ENCODE measurements around the gene KANK2.
"Not testable (repeated sequence)": the region's sequence is repeated elsewhere in the genome, so short reads cannot be mapped to it uniquely, and the experiment has no call there.

Gene KANK2

DNA sequence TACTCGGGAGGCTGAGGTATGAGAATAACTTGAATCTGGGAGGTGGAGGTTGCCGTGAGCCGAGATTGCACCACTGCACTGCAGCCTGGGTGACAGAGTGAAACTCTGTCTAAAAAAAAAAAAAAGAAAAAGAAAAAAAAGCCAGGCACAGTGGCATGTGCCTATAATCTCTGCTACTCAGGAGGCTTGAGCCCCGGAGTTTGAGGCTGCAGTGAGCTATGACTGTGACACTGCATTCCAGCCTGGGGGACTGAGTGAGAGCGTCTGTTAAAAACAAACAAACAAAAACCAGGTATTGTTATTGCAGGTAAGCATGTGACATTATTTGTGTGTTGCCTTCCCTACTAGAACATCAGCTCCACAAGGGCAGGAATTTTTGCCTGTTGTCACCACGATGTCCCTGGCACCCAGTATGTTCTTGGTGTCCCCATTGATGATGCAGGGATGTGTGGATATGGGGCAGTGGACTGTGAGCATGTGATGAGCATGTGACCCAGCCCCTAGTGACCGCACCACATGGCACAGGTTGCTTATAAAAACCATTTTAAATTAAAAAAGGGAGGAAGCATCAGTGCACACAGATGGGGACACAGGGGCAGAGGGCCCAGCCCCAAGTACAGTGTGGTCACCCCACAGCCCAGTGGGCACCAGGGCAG is 1.6 kb upstream of the KANK2 start:
- DNase-seq = no peak

DNA sequence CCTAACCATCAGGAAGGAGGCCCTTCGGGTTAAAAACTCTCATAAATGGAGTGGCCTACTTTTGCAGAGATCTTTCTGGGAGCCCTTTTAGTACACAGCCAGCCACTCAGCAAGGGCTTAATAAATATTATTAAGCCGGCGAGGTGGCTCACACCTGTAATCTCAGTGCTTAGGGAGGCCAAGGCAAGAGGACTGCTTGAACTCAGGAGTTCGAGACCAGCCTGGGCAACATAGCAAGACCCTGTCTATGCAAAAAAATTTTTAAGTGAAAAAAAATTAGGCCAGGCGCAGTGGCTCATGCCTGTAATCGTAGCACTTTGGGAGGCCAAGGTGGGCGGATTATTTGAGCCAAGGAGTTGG is 810 bp upstream of the KANK2 start:
- DNase-seq = no peak

DNA sequence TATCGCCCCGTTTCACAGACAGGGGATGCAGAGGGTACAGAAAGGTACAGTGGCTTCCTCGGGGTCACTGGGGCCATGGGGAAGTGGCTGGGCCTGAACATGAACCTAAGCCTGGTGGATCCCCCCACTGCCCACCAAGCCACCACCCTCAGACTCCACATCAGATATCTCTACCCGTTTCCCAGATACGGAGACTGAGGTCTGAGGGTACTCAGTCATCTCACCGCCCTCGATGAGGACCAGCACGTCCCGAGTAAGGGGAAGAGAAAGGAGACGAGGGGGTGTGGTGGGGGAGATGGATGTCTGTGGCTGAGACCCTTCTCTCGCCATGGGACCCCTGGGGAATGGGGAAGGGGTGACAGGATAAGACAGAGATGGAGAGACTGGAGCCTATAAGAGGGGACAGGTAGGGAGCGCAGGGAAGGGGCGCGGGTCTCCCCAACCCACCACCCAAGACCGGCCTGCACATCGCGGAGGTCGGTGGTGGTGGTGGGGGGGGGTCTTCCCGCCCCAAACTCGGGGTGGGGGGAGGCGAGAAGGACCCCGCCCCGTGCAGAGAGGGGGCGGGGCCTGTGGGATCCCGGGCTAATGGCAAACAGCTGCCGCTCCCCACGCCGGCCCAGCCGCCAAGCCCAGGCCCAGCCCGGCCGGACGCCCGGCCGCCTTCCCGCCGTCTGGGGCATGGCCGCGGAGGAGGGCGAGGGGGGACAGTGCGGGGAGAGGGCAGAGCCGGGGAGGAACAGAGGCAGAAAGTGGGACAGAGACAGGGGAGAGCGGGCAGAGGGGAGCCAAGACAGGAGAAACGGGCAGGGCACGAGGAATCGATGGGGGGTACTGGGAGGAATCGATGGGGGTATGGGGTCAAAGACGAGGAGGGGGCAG is 698 bp downstream of the KANK2 start:
- peak in 4 of 58 donors; percentile 16 to 38 (median 25) for DNase-seq

DNA sequence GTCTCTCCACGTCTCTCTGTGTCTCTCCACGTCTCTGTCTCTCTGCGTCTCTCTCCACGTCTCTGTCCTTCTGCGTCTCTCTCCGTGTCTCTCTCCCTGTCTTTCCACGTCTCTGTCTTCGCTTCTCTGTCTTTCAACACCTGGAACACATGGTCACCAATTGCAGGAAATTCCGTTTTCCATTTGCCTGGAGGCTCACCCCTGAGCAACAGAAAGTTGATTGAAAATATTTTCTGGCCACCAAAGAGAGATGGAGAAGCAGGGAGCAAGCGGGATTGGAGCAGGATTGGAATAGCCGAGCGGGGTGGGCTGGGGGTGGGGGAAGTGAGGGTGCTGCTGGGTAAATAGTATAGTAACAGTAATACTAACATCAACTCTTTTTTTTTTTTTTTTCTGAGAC is 1.7 kb downstream of the KANK2 start:
- DNase-seq = no peak

DNA sequence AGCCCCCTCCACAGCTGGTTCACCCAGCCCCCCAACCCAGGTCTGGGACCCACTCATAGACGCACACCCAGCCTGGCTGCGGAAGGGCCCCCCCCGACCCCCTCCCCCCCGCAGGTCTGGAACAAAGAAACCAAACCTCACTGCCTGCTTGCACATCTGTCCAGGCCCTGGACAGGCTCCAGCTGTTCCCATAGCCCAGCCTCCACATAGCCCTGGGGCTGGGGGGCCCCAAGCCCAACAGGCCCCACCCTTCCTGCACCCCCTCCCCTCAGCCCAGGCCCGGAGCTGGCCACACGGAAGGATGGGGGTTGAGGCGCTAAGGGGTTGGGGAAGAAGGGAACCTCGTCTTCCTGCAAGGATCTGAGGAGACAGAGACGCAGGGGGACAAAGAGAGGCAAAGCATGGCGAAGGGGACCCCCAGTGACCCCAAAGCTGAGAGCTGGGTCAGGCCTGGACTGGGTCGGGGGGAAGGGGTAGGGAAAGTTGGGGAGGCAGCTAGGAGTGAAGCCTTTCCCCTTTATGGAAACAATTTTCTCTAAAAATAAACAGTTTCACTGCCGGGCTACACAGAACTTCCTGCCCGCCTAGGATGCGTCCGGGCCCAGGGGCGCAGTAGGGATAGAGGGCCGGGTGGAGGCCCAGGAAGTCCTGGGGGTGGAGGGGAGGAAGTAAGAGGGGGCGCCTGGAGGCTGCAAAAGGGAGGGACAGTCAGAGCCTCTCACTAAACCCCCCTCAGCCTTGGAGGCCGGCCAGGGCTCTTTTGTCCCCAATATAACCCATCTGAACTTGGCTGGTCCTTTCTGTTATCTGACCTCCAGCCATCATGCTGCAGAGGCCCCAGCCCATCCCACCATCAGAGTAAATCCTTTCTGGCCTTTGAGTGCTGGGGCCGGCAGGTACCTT is 2.4 kb downstream of the KANK2 start:
- DNase-seq = no peak

DNA sequence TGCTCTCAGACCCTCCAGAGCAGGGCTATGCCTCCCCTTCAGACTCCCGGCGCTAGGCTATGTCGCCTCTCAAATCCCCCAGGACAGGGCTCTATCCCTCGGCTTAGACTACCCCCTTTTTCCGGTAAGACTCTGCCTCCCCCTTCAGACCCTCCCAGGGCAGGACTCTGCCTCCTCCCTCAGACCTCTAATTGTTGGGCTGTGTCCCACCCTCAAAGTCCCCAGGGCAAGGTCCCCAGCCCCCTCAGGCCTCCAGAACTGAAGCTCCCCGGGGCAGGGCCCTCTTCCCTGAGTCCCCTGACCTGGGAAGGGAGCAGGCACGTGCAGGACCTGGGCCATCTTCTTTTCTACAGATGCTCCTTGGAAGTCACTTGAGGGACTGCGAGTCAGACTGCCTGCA is 3.2 kb downstream of the KANK2 start:
- DNase-seq = no peak

DNA sequence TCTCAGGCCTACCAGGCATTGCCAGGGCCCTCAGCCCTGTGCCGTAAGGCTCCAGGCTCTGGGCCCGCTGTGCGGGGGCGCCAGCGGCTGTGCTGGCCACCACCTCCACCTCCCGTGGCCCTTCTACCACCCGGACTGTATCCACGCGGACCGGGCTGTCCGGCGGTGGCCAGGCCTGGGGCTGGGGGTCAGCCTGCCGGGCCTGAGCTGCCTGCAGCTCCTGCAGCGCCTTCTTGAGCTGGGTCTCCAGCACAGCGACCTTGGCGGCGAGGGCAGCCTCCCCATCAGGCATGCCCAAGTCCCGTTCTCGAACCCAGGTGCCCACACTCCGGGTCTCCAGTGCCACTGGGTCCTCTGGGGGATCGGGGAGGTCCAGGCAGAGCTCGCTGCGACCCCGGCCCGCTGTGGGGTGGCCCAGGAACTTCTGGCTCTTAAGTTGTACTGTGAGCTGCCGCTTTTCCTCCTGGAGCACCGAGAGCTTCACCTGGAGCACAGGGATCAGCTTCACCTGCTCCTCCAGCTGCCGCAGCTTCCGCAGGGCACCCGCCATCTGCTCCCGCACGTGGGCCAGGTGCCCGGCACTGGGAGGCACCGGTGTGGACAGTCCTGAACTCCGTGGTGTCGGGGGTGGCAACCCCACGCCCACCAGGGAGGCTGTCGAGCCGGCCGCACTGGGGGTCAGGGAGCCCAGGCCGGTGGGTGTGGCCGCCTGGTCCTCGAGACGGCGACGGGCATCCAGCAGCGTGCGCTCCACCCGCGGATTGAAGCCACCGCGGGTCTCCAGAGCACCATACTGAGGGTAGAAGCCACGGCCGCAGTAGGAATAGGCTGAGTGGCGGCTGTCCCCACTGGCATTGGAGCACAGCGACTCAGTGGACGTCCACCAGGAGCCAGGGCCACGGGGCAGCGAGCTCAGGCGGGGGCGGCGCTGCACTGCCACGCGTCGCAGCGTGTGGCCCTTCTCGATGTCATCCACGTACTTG is 4.1 kb downstream of the KANK2 start:
- no peak for DNase-seq

DNA sequence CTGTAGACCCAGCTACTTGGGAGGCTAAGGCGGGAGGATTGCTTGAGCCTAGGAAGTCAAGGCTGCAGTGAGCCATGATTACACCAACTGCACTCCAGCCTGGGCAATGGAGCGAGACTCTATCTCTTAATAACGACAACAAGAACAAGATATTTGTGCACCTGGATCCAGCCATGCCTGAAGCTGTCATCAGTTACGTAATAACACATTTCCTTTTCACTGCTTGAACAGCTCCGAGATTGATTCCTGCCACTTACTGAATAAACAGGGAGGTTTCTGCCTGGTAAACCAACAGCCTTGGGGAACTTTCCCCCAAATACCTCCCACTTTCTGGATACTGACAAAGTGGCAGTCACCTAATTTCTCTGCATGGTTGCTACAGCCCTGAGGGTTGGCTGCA is 5.4 kb downstream of the KANK2 start:
- DNase-seq = no peak

DNA sequence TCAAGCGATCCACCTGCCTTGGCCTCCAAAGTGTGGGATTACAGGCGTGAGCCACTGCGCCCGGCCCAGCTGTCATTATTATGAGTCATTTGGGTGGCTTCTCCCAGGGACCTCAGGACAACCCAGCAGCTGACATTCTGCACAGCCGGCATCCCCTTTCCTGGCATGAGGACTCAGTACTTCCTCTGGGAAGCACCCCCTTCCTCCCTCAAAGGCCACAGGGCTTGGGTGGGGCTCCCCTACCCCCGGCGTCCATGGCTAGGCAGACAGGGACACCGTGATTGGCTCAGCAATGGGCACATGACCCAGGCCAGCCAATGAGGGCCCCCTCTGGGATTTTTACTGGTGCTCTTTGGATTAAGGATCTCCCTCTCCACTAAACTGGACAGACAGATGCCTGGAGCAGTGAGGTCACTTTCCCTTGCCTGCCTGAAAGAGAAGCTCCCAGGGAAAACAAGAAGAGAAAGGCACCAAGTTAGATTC is 6.0 kb downstream of the KANK2 start:
- DNase-seq = no peak

DNA sequence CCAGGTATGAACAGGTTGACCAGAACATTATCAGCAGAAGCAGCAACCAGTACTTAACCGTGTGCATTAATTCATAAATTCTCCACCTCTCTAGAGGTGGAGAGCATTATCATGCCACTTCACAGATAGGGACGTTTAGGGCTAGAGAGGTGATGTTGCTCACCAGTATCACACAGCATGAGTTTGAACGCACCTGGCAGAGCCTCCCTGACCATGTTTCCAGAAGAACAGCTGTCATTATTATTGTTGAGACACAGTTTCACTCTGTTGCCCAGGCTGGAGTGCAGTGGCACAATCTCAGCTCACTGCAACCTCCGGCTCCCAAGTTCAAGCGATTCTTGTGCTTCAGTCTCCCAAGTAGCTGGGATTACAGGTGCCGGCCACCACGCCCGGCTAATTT is 6.8 kb downstream of the KANK2 start:
- DNase-seq = no peak

DNA sequence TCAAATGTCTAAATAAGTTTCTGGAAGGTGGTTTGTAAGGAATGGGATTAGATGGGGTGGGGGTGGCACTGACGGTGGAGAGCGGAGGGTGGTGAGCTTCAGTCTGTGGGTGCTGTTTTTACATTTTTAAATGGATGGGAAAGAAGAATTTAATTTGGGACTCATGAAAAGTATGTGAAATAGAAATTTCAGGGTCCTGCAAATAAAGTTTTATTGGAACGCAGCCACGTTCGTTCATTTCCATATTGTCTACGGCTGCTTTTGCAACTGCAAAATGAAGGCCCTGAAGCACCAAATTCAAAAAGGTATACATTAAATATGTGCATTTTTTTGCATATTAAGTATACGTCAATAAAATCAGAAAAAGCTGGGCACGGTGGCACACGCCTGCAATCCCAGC is 9.9 kb downstream of the KANK2 start:
- no peak for DNase-seq

DNA sequence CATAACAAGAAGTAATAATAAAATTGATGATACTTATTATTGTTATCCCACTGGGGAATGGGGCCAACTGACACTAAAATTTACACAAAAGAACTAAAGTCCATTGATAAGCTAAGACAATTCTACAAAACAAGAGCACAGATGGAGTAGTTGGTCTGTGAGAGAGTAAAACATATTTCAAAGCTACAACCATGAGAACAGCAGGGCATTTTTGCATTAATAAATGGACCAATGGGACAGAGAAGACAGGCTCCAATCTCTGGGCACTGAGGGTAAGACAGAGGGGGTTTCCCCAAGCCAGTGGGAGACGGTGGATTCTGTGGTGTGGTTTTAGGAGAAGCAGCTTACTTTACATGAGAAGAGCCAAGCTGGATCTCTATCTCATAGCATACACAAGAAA is 14.4 kb downstream of the KANK2 start:
- no peak for DNase-seq

DNA sequence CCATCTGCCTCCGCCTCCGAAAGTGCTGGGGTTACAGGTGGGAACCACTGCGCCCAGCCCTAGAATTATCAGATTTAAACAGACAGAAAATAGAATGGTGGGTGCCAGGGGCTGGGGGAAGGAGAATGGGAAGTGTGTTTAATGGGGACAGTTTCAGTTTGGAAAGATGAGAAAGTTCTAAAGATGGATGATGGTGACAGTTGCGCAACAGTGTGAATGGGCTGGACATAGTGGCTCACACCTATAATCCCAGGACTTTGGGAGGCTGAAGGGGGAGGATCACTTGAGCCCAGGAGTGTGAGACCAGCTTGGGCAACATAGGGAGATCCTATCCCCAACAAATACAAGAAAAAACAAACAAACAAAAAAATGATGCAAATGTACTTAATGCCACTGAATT is 15.9 kb downstream of the KANK2 start:
- no peak for DNase-seq

DNA sequence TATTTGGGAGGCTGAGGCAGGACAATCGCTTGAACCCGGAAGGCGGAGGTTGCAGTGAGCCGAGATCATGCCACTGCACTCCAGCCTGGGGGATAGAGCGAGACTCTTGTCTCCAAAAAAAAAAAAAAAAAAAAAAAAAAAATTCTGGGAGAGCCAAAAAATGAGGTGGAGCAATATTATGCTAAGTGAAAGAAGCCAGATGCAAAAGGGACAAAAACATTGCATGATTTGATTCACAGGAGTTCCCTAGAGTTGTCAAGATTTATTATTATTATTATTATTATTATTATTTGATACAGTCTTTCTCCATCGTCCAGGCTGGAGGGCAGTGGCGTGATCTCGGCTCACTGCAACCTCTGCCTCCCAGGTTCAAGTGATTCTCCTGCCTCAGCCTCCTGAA is 16.4 kb downstream of the KANK2 start:
- not testable (repeated sequence) for DNase-seq

DNA sequence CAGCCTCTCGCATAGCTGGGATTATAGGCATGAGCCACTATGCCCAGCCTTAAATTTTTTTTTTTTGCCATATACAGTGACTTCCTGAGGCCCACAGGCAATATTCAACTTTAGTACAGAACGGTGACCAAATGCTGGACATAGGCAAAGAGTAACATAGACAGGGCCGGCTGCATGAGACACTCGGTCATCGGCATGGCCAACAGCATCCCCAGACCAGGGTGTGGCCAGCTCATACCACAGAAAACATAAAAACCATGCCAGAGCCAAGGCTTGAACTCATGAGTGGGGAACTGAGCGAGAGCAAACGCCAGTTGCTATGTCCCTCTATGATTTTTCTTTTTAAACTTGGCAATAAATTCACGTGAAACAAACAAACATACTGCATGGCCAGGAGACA is 17.0 kb downstream of the KANK2 start:
- DNase-seq = no peak

DNA sequence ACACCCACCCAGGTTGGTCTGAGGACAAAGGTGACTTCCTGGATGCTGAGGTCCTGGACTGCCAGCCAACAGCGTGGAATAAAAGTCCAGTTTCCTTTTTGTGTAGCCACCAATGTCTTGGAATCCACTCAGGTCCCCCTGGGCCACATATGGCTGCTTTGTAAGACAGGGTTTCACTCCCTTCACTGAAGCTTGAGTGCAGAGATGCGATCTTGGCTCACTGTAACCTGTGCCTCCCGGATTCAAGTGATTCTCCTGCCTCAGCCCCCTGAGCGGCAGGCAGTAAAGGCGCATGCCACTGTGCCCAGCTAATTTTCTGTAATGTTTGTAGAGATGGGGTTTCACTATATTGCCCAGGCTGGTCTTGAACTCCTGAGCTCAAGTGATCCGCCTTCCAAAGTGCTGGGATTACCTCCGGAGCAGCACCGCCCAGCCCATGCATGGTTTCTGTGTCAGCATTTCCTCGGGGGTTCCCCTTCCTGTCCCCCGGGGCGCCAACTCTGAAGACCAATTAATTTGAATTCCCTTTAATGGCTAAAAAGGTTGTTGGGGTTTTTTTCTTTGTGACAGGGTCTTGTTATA is 17.5 kb downstream of the KANK2 start:
- no peak for DNase-seq

DNA sequence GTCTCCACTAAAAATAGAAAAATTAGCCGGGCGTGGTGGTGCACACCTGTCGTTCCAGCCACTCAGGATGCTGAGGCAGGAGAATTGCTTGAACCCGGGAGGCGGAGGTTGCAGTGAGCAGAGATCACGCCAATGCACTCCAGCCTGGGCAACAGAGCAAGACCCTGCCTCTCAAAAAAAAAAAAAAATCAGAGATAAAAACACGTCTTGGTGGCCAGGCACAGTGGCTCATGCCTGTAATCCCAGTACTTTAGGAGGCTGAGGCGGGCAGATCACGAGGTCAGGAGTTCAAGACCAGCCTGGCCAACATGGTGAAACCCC is 18.2 kb downstream of the KANK2 start:
- not testable (repeated sequence) for DNase-seq

DNA sequence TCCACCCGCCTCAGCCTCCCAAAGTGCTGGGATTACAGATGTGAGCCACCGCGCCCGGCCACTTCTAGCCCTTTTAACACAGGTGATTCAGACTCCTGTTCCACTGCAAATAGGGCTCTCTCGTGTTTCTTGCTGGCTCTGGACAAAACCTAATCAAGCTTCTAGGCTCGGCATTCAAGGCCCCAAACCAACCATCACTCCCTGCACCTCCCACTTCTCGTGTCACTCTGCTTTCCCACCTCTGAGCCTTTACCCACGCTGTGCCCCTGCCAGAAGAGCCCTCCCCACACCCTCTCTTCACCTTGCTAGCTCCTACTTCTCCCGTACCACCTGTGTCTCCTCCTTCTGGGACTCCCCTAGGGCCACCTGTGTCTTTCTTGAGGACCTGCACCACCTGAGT is 19.8 kb downstream of the KANK2 start:
- DNase-seq = no peak

DNA sequence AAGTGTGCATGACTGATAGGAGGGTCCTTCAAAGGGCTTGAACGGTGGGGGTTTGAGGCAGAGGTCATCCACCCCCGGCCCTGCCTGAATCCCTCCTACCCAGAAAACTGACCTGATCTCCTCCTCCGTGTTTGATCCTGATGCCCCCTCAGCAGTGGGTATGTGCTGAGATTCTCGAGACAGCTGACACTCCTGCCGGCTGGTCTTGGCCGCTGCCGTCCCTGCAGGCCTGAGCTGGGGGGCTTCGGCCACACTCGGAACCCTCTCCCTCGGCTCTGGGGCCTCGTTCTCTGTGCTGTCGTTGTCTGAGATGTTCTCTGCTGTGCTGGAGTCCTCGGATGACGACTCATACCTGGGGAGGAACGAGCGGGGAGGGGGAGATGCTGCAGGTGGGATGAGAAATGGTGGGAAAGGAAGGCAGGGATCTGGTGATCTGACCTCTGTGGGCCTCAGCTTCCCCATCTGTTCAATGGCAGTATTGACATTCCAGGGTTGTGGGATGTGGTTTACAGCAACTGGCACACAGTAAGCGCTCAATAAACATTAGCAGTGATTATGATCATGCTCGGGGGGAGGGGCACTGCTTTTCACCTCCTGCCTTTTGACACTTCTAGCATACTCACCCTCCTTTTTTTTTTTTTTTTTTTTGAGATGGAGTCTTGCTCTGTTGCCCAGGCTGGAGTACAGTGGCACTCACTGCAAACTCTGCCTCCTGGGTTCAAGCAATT is 20.7 kb downstream of the KANK2 start:
- DNase-seq = no peak

DNA sequence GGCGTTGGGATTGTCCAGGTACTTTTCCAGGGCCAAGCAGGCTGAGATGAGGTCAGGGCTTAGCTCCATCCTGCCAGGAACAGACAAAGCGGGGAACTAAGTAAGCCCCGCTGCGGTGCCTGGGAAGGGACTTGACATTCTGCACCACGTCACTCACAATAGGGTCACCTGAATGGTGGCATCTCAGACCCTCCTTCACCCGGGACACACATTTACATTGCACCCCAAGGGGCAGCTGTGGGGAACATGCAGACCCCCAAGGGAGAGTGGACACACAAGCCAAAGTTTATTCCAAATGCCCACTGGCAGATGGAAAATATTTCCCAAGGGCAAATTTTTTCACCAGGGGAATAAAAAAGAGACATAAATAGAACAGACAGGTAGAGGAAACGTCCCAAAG is 21.4 kb downstream of the KANK2 start:
- DNase-seq = no peak
